ENCODE measurements around the gene ERBB2.

Gene ERBB2

GRCh38 chr17:39751016-39751543 is 51.2 kb downstream of the ERBB2 start:
- Histone ChIP-seq H4K5ac (ENCODE audit: low read length) (no peak overlapping the region), H3K4ac (ENCODE audit: low read depth, low read length) (no peak overlapping the region), H3K9ac (ENCODE audit: low read length) (no peak overlapping the region), H3K79me1 (ENCODE audit: low read length) (no peaks in the 10 kb centered on the region), H3K4me3 (ENCODE audit: low read length) (no peak overlapping the region), H3K4me1 (ENCODE audit: control insufficient read depth, low read depth, low read length) (peaks cover 2% of the 10 kb centered on the region), H3K4me2 (ENCODE audit: low read length) (no peak overlapping the region), H3K56ac (ENCODE audit: low read length) (no peak overlapping the region), H2BK15ac (replicated peaks; ENCODE audit: low read depth) (no peak overlapping the region), H3K79me2 (ENCODE audit: control insufficient read depth, insufficient read depth, low read length) (no peaks in the 10 kb centered on the region), H2AK5ac (ENCODE audit: low read length) (no peak overlapping the region), H3K18ac (ENCODE audit: low read length) (no peak overlapping the region), H3K27me3 (ENCODE audit: insufficient read depth, low read length, poor library complexity) (no peaks in the 10 kb centered on the region), H4K8ac (ENCODE audit: low read depth, low read length) (no peak overlapping the region), H3K36me3 (ENCODE audit: control insufficient read depth, insufficient read depth, low read length) (no peaks in the 10 kb centered on the region), H3K27ac (ENCODE audit: low read depth, low read length) (no peak overlapping the region), H2BK5ac (ENCODE audit: low read length) (no peak overlapping the region), H3K23ac (ENCODE audit: low read length) (no peak overlapping the region), H2BK120ac (ENCODE audit: low read depth, low read length) (no peak overlapping the region)
- no CpG with 5 or more reads among the region's 5 CpGs for WGBS (ENCODE audit: extremely low coverage, insufficient coverage, low lambda C conversion rate)
- DNase-seq = no peak

- Histone ChIP-seq H3K27ac (ENCODE audit: low read depth, low read length) (no peak overlapping the region), H3K4me2 (ENCODE audit: low read length) (no peak overlapping the region), H4K8ac (ENCODE audit: low read depth, low read length) (no peak overlapping the region), H3K18ac (ENCODE audit: low read length) (no peak overlapping the region), H2BK15ac (replicated peaks; ENCODE audit: low read depth) (no peak overlapping the region), H2BK5ac (ENCODE audit: low read length) (no peak overlapping the region), H3K27me3 (ENCODE audit: insufficient read depth, low read length, poor library complexity) (no peaks in the 10 kb centered on the region), H3K4ac (ENCODE audit: low read depth, low read length) (no peak overlapping the region), H3K9ac (ENCODE audit: low read length) (no peak overlapping the region), H2BK120ac (ENCODE audit: low read depth, low read length) (no peak overlapping the region), H4K5ac (ENCODE audit: low read length) (no peak overlapping the region), H3K4me3 (ENCODE audit: low read length) (no peak overlapping the region), H3K56ac (ENCODE audit: low read length) (peak overlapping the region; percentile 8), H3K23ac (ENCODE audit: low read length) (peak overlapping the region; percentile 24), H3K79me2 (ENCODE audit: control insufficient read depth, insufficient read depth, low read length) (no peaks in the 10 kb centered on the region), H3K4me1 (ENCODE audit: control insufficient read depth, low read depth, low read length) (peaks cover 2% of the 10 kb centered on the region), H3K36me3 (ENCODE audit: control insufficient read depth, insufficient read depth, low read length) (no peaks in the 10 kb centered on the region), H3K79me1 (ENCODE audit: low read length) (no peaks in the 10 kb centered on the region), H2AK5ac (ENCODE audit: low read length) (no peak overlapping the region)
- WGBS (ENCODE audit: extremely low coverage, insufficient coverage, low lambda C conversion rate) = no CpG with 5 or more reads among the region's 10 CpGs
- DNase-seq = no peak
These were observed 51.8 kb downstream of the ERBB2 start for GRCh38 chr17:39751637-39752036.

GRCh38 chr17:39752241-39752881 is 52.5 kb downstream of the ERBB2 start:
- H4K5ac ChIP-seq (ENCODE audit: low read length) = no peak overlapping the region
- H3K4me2 ChIP-seq (ENCODE audit: low read length) = no peak overlapping the region
- H3K79me1 ChIP-seq (ENCODE audit: low read length) = no peaks in the 10 kb centered on the region
- peaks cover 4% of the 10 kb centered on the region for H3K4me1 ChIP-seq (ENCODE audit: control insufficient read depth, low read depth, low read length)
- WGBS (ENCODE audit: extremely low coverage, insufficient coverage, low lambda C conversion rate) = no CpG with 5 or more reads among the region's 13 CpGs
- H3K36me3 ChIP-seq (ENCODE audit: control insufficient read depth, insufficient read depth, low read length) = no peaks in the 10 kb centered on the region
- H3K23ac ChIP-seq (ENCODE audit: low read length) = no peak overlapping the region
- no peak overlapping the region for H3K18ac ChIP-seq (ENCODE audit: low read length)
- no peaks in the 10 kb centered on the region for H3K79me2 ChIP-seq (ENCODE audit: control insufficient read depth, insufficient read depth, low read length)
- no peak for DNase-seq
- H2AK5ac ChIP-seq (ENCODE audit: low read length) = no peak overlapping the region
- no peaks in the 10 kb centered on the region for H3K27me3 ChIP-seq (ENCODE audit: insufficient read depth, low read length, poor library complexity)
- H3K27ac ChIP-seq (ENCODE audit: low read depth, low read length) = no peak overlapping the region
- H4K8ac ChIP-seq (ENCODE audit: low read depth, low read length) = no peak overlapping the region
- no peak overlapping the region for H3K4ac ChIP-seq (ENCODE audit: low read depth, low read length)
- no peak overlapping the region for H2BK120ac ChIP-seq (ENCODE audit: low read depth, low read length)
- no peak overlapping the region for H3K4me3 ChIP-seq (ENCODE audit: low read length)
- no peak overlapping the region for H2BK15ac ChIP-seq (replicated peaks; ENCODE audit: low read depth)
- peak overlapping the region; percentile 42 for H3K56ac ChIP-seq (ENCODE audit: low read length)
- no peak overlapping the region for H2BK5ac ChIP-seq (ENCODE audit: low read length)
- peak overlapping the region; percentile 19 for H3K9ac ChIP-seq (ENCODE audit: low read length)

GRCh38 chr17:39753514-39754160 is 53.8 kb downstream of the ERBB2 start:
- no peaks in the 10 kb centered on the region for H3K79me1 ChIP-seq (ENCODE audit: low read length)
- no peak overlapping the region for H4K8ac ChIP-seq (ENCODE audit: low read depth, low read length)
- H3K79me2 ChIP-seq (ENCODE audit: control insufficient read depth, insufficient read depth, low read length) = no peaks in the 10 kb centered on the region
- no CpG with 5 or more reads among the region's 55 CpGs for WGBS (ENCODE audit: extremely low coverage, insufficient coverage, low lambda C conversion rate)
- H3K4me1 ChIP-seq (ENCODE audit: control insufficient read depth, low read depth, low read length) = peaks cover 4% of the 10 kb centered on the region
- peak overlapping the region; percentile 59 for H3K23ac ChIP-seq (ENCODE audit: low read length)
- H3K18ac ChIP-seq (ENCODE audit: low read length) = peak overlapping the region; percentile 5
- no peak overlapping the region for H4K5ac ChIP-seq (ENCODE audit: low read length)
- peak overlapping the region; percentile 5 for H3K4me3 ChIP-seq (ENCODE audit: low read length)
- H2BK15ac ChIP-seq (replicated peaks; ENCODE audit: low read depth) = no peak overlapping the region
- H3K27ac ChIP-seq (ENCODE audit: low read depth, low read length) = no peak overlapping the region
- H3K9ac ChIP-seq (ENCODE audit: low read length) = peak overlapping the region; percentile 74
- H2BK120ac ChIP-seq (ENCODE audit: low read depth, low read length) = no peak overlapping the region
- no peaks in the 10 kb centered on the region for H3K36me3 ChIP-seq (ENCODE audit: control insufficient read depth, insufficient read depth, low read length)
- H3K4me2 ChIP-seq (ENCODE audit: low read length) = peak overlapping the region; percentile 58
- H3K27me3 ChIP-seq (ENCODE audit: insufficient read depth, low read length, poor library complexity) = no peaks in the 10 kb centered on the region
- H2BK5ac ChIP-seq (ENCODE audit: low read length) = peak overlapping the region; percentile 39
- H2AK5ac ChIP-seq (ENCODE audit: low read length) = no peak overlapping the region
- DNase-seq = peak; percentile 41
- peak overlapping the region; percentile 45 for H3K4ac ChIP-seq (ENCODE audit: low read depth, low read length)
- H3K56ac ChIP-seq (ENCODE audit: low read length) = peak overlapping the region; percentile 92

GRCh38 chr17:39754161-39754957 is 54.5 kb downstream of the ERBB2 start:
- Histone ChIP-seq H2BK120ac (ENCODE audit: low read depth, low read length) (no peak overlapping the region), H3K9ac (ENCODE audit: low read length) (peak overlapping the region; percentile 74), H2AK5ac (ENCODE audit: low read length) (no peak overlapping the region), H4K5ac (ENCODE audit: low read length) (no peak overlapping the region), H3K36me3 (ENCODE audit: control insufficient read depth, insufficient read depth, low read length) (no peaks in the 10 kb centered on the region), H3K4ac (ENCODE audit: low read depth, low read length) (peak overlapping the region; percentile 45), H3K18ac (ENCODE audit: low read length) (peak overlapping the region; percentile 75), H3K56ac (ENCODE audit: low read length) (peak overlapping the region; percentile 92), H3K4me2 (ENCODE audit: low read length) (peak overlapping the region; percentile 74), H3K4me1 (ENCODE audit: control insufficient read depth, low read depth, low read length) (peaks cover 4% of the 10 kb centered on the region), H3K27me3 (ENCODE audit: insufficient read depth, low read length, poor library complexity) (no peaks in the 10 kb centered on the region), H3K79me1 (ENCODE audit: low read length) (no peaks in the 10 kb centered on the region), H2BK15ac (replicated peaks; ENCODE audit: low read depth) (no peak overlapping the region), H3K79me2 (ENCODE audit: control insufficient read depth, insufficient read depth, low read length) (no peaks in the 10 kb centered on the region), H2BK5ac (ENCODE audit: low read length) (peak overlapping the region; percentile 39), H3K27ac (ENCODE audit: low read depth, low read length) (peak overlapping the region; percentile 14), H3K23ac (ENCODE audit: low read length) (peak overlapping the region; percentile 80), H3K4me3 (ENCODE audit: low read length) (peak overlapping the region; percentile 53), H4K8ac (ENCODE audit: low read depth, low read length) (no peak overlapping the region)
- no CpG with 5 or more reads among the region's 91 CpGs for WGBS (ENCODE audit: extremely low coverage, insufficient coverage, low lambda C conversion rate)
- peak; percentile 76 for DNase-seq
